HepG2 (cell line): Measurements from ENCODE around the gene GCM1.

ENCODE experiments used
- HNF4A ChIP-seq: sonication (generic); formaldehyde crosslinking; IDR thresholded peaks from 2 replicates; pipeline ENCODE4 v1.4.0; 2020; ENCODE audit warnings: missing genetic modification reagents
- KLF9 ChIP-seq: IDR thresholded peaks from 2 replicates; pipeline ENCODE4 v1.6.1; 2016; ENCODE audit warnings: low read depth
- MYNN ChIP-seq: sonication (generic); formaldehyde crosslinking; IDR thresholded peaks from 2 replicates; pipeline ENCODE4 v1.4.0; 2020; ENCODE audit warnings: mild to moderate bottlenecking, low read depth, missing genetic modification reagents
- POLR2A ChIP-seq, 2 experiments: IDR thresholded peaks; 2 replicates each; pipeline ENCODE4 v1.6.1; 2011; ENCODE audit warnings: low read depth in 2 of 2, low read length in 2 of 2, mild to moderate bottlenecking in 1 of 2, moderate library complexity in 1 of 2; ENCODE audit not compliant: insufficient read depth in 1 of 2
- ZFP41 ChIP-seq: sonication (generic); formaldehyde crosslinking; IDR thresholded peaks from 2 replicates; pipeline ENCODE4 v1.4.0; 2020; ENCODE audit warnings: mild to moderate bottlenecking, missing genetic modification reagents, borderline replicate concordance
- ZNF263 ChIP-seq: sonication (generic); formaldehyde crosslinking; IDR thresholded peaks from 2 replicates; pipeline ENCODE4 v1.4.0; 2020; ENCODE audit warnings: missing genetic modification reagents

DNA sequence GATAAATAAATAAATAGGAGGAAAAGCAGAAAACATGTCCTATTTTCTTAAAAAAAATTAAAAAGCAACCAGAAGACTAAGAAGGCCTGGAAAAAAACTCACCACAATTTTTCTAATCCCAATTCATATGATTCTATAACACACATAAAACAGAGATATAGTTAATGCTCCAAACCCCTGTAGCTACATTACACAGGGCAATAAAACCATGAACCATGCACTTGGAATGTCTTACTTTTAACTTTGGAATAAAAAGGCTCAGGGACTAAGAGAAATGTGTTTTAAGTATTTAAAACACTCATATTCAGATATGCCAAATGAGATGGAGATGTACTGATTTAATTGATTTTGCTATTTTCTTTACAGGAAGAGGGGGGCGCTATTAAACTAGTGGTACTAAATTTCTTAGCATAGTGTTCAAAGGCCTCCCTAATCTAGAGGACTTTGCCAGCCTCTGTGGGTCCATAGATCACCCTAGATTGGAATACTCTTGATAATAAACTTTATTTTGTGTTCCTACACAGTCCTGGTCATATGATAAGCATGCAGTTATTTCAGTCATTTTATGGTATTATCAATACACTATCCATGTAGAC, 30.3 kb upstream of the GCM1 start:
- TF ChIP-seq MYNN (CRISPR knock-in tag) (no peak), HNF4A (no peak), KLF9 (no peak), ZNF263 (CRISPR knock-in tag) (no peak), ZFP41 (no peak), POLR2A (IDR thresholded peaks at IDR 0.05; ENCODE audit: insufficient read depth in 1 of 2, low read depth in 2 of 2, low read length in 2 of 2) (no peak)
